Measurements from ENCODE around the gene LPXN. TPM values are rescaled to one million over a fixed set of nuclear protein-coding genes. Genes with fewer than 3 reads are reported as not detected.

The LPXN gene
- 2.2 and 3.4 TPM in 2 replicates for total RNA-seq

- peak; percentile 19 for DNase-seq
Measured at GRCh38 chr11:58575377-58576020, at the start of gene LPXN. Gene LPXN, minus strand, starts transcription at chr11:58575856. Its CDS starts 84 bp downstream, at chr11:58575772.

DNA sequence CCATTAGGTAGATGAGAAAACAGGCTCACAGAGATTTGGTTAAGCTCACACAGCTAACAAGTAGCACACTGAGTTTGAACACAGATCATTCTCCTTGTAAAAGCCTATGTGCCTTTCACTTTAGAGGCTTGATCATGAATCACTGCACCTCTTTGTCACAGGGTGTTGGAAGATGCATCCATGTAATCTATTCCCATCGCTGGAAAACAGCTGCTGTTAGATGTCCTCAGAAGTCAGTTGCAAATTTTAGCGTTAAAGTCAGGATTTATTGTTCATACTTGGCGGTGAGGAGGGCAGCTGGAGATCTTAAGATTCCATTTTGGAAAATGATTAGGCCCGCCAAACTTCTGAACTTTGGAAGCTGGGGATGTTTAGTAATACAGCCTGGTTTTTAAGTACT lies 49.4 kb upstream of the LPXN start:
- no peak for DNase-seq

DNA sequence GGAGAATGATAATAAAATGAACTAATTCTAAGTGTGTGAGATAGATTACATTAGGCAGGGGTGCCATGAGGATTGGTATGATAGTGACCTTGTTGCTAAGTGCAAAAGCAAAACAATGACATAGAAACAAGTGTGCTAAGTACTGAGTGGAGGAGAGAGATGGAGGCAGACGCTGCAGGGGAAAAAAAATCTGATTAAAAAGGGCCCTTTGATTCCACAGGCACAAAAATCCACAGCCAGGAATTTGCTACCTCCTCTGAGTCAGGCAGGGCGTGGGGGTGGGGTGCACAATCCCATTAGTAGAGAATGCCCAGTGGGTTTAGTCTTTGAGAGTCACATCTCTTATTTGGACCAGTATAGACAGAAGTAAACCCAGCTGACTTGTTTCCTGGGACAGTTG lies 46.7 kb upstream of the LPXN start, which contains the start of gene CNTF:
CNTF (plus strand) TSS at position 322 of the 400 bp plus-strand sequence. CDS start 88 bp downstream, outside the sequence.
- DNase-seq, result no peak

DNA sequence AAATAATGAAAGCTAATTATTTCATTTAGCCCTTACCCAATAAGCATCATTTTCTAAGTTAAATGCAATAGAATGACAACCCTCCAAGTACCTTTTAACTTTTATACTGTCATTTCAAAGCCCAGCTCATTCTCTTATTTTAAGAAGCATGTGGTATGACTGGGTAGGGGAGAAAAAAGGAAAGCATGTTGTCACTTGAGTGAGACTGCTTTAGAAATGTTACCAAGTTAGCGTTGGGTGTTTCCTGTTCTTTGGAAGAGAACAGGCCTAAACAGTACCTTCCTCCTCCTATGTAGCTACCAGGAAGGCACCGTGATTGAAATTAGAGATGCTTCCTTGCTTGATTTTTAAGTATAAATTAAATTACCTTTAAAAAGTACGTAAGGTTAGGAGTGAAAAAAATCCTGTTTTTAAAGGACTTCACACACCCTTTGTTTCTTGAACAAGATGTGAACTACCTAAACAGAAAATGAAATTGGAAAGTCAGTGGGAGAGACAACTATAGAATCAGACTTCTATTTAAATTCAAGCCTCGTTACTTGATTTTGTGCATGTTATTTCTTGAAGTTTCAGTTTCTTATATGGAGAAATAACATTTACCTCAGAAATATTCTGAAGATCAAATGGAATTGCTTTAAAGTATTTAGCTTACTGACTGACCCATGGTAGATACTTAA lies 46.1 kb upstream of the LPXN start:
- no peak for DNase-seq

- peak; percentile 19 for DNase-seq
Measured at GRCh38 chr11:58617976-58618557, 42.4 kb upstream of the LPXN start.

GRCh38 chr11:58616594-58616993 lies 40.9 kb upstream of the LPXN start:
- DNase-seq, result peak; percentile 51

GRCh38 chr11:58615559-58615958 lies 39.9 kb upstream of the LPXN start:
- no peak for DNase-seq

DNA sequence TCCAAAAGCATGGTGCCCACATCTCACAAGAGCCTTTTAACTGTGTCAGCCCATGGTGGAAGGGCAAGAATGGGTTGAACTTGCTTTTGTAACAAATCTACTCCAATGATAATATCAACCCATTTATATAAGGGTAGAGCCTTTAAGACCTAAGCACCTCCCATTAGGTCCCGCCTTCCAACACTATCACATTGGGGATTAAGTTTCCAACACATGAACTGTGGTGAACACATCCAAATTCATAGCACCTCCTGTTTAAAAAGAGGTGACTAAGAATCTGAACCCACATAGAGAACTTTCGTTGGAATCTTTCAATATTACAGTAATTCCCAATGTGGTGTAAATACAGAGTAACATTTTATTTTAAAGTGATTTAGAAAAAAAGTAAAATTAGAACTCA lies 37.6 kb upstream of the LPXN start:
- no peak for DNase-seq

DNA sequence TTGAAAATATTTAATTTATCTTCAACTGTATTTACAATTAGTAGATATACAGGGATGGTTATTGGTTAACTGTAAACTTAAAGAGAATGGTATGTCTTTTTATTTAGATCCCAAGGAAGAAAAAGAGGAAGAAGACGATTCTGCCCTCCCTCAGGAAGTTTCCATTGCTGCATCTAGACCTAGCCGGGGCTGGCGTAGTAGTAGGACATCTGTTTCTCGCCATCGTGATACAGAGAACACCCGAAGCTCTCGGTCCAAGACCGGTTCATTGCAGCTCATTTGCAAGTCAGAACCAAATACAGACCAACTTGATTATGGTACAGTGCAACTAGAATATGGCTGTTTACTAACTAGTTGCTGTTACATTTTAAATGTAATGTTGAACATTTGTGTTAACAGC lies 34.1 kb upstream of the LPXN start:
- DNase-seq, result no peak

GRCh38 chr11:58608331-58608730 lies 32.7 kb upstream of the LPXN start:
- DNase-seq, result no peak

- no peak for DNase-seq
Measured at GRCh38 chr11:58606930-58607714, 31.5 kb upstream of the LPXN start.

DNA sequence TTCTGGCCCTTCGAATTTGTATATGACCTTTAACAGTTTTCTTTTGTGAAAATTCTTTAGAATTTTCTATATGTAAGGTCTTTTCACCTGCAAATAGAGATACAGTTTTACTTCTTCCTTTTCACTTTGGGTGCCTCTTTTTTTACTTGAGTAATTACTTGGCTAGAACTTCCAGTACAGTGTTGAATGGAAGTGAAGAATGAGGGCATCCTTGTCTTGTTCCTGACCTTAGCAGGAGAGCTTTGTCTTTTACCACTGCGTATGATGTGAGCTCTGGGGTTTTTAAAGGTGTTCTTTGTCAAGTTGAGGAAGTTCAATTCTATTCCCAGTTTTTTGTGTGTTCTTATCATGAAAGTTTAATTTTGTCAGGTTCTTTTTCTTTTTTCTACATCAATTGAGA lies 24.9 kb upstream of the LPXN start:
- DNase-seq, result no peak

GRCh38 chr11:58597486-58598144 lies 22.0 kb upstream of the LPXN start:
- no peak for DNase-seq

GRCh38 chr11:58596621-58597020 lies 21.0 kb upstream of the LPXN start:
- no peak for DNase-seq

DNA sequence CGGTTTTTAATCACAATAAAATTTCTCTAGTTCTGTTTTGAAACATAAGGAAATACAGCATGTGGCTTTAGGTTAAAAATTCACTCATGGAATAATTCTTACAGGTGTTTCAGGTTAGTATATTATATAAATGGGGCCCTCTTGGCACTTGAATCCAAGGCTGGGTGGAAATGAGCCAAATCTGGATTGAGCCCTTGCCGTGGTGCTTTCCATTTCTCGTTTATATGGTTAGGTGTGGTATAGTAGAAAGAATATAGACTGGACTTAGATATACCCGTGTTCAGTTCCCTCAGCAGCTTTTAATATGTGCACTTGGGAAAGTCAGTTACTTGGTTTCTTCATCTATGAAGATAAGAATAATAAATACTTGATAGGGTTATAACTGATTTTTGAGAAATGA lies 19.2 kb upstream of the LPXN start:
- no peak for DNase-seq

DNA sequence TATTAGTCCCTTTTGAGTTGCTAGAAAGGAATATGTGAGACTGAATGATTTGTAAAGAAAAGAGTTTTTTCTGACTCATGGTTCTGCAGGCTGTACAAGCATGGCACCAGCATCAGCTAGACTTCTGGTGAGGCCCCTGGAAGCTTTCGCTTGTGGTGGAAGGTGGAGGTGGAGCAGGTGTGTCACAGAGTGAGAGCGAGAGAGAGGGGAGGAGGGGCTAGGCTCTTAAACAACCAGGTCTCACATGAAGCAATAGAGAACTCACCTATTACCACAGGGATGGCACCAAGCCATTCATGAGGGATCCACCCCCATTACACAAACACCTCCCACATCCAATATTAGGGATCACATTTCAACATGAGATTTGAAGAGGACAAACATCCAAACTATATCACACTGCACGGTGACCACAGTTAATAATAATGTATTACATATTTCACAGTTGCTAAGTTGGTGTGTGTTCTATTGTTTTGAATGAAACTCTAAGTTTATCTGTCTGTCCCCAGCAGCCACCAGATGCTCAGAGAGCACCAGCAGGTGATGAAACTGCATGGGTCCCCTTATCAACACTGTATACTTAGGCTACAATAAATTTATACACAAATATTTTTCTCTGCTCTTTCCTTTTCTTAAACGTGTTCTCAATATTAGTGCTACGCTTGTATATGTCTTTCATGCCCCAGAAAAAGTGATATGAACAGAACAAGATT lies 17.3 kb upstream of the LPXN start:
- no peak for DNase-seq

DNA sequence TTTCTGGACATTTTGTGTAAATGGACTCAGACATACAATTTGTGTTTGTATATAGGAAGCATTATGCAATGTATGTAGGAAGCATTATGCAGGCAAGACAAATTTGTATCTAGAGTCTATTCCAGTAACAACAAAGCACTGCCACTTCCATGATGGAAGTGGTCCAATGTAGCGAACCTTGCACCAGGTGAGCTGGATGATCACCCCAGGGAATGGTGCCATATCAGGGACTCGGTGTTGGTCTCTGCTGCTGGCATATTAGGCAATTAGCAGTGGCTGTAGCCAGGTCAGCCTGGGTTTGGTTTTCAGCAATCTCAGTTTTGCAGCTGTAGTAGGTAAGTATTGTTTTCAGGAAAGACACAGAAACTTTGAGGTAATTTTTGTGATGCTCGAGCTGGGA lies 16.0 kb upstream of the LPXN start:
- DNase-seq, result no peak

DNA sequence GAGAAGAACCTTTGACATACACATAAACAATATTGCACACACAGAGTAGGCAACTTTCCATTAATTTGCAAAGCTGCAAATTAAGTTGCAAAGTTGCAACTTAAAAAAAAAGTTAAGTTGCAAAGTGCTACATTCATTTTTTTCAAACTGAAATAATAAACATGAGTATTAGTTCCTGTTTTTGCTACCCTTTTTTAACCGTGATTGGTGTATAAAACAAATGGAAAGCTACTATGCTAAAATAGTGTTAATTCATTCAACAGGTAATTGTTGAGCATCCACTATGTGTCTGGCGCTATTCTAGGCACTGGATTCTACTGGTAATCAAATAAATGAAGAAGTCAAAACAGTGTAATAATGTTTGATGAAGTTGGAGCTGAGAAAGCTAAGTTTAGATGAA lies 11.3 kb upstream of the LPXN start:
- DNase-seq, result no peak

DNA sequence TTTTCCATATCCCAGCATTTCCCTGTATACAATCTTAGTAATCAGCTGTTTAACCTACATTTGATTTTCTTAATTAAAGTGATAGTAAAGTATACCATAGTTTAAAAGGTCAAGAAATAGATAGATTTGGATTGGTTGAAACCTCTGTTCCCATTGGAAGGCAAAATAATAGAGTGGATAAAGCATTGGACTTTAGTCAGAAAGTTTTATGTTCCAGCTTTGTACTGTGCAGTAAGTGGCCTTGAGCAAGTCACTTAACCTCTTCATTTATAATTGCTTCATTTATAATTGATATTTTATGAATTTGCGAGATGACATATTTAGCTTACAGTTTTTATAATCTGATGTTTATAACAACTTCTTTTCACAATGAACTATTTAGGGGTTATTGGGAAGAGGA lies 6.8 kb upstream of the LPXN start:
- DNase-seq, result no peak

- DNase-seq, result peak; percentile 36
Measured at GRCh38 chr11:58580311-58580710, 4.7 kb upstream of the LPXN start.

DNA sequence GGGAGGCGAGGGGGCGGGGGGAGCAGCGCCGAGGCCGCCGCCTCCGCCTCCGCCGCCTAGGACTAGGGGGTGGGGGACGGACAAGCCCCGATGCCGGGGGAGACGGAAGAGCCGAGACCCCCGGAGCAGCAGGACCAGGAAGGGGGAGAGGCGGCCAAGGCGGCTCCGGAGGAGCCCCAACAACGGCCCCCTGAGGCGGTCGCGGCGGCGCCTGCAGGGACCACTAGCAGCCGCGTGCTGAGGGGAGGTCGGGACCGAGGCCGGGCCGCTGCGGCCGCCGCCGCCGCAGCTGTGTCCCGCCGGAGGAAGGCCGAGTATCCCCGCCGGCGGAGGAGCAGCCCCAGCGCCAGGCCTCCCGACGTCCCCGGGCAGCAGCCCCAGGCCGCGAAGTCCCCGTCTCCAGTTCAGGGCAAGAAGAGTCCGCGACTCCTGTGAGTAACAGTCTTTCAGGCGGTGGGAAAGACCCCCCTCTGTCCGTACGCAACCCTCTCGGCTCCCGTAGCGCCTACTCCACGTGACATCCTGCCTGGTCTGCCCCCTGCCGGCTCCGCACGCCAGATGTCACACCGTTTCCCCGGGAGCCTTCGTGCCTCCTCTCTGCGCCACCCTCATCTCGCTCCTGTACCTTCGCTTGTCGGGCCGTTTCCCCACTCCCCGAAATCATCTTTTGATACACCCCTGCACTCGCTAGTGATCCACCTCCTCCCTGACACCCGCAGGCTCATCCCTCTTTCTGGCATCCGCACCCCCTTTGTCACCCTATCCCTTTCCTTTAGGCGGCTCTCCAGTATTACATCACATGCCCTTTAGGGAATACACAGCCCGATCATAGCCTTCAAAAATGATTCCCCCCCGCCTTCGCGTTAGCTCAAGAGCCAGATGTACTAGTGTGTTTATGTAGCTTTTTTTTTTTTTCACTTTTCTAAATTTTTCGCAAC lies 3.8 kb upstream of the LPXN start:
- peak; percentile 96 for DNase-seq
